MCF 10A (cell line): ENCODE data around the gene GRN. TPM values are rescaled to one million over a fixed set of nuclear protein-coding genes. Genes with fewer than 3 reads are reported as not detected.

Source experiments
- BruUV-seq: library from RNA; stranded (reverse); fragments of 400-500 nt; replicated peaks from 2 replicates; lab custom pipeline; 2021; lab: Mats Ljungman, UMichigan
- CTCF ChIA-PET: fragments of 300-600 bp; sonication (Branson Sonifier 250); formaldehyde crosslinking; extraction: SDS; loops from one replicate; lab custom pipeline; 2021; ENCODE audit warnings: antibody characterized with exemption, inconsistent platforms; lab: Yijun Ruan, JAX
- POLR2A ChIA-PET: fragments of 300-600, 350-650 bp; sonication (Branson Sonifier 250); formaldehyde crosslinking; extraction: SDS; loops from one replicate; lab custom pipeline; 2020; ENCODE audit warnings: antibody characterized with exemption, inconsistent platforms; lab: Yijun Ruan, JAX
- DNase-seq: peaks from one replicate; pipeline ENCODE4 v3.0.0-alpha.2; 2018; ENCODE audit not compliant: unreplicated experiment
- H3K27ac Mint-ChIP-seq: one replicate; pipeline ENCODE4 v1.8.0; 2022; ENCODE audit warnings: mild to moderate bottlenecking, low read depth, mixed read lengths; ENCODE audit not compliant: unreplicated experiment
- H3K27me3 Mint-ChIP-seq: one replicate; pipeline ENCODE4 v1.8.0; 2022; ENCODE audit warnings: mixed read lengths; ENCODE audit not compliant: insufficient read depth, unreplicated experiment
- H3K36me3 Mint-ChIP-seq: one replicate; pipeline ENCODE4 v1.8.0; 2022; ENCODE audit warnings: mild to moderate bottlenecking, moderate library complexity, mixed read lengths; ENCODE audit not compliant: insufficient read depth, unreplicated experiment
- H3K4me1 Mint-ChIP-seq: one replicate; pipeline ENCODE4 v1.8.0; 2022; ENCODE audit warnings: mixed read lengths; ENCODE audit not compliant: insufficient read depth, unreplicated experiment
- H3K4me3 Mint-ChIP-seq: one replicate; pipeline ENCODE4 v1.8.0; 2022; ENCODE audit warnings: mild to moderate bottlenecking, moderate library complexity, mixed read lengths; ENCODE audit not compliant: unreplicated experiment
- H3K9me3 Mint-ChIP-seq: one replicate; pipeline ENCODE4 v1.8.0; 2022; ENCODE audit warnings: mixed read lengths; ENCODE audit not compliant: unreplicated experiment
- intact Hi-C: fragments of 100-400 bp; cut with micrococcal nuclease; formaldehyde crosslinking; loops from 2 replicates; pipeline ENCODE4 v1.14.1; 2022
- total RNA-seq: library from RNA; stranded (reverse); gene quantifications from 2 replicates; pipeline ENCODE4 v1.2.3, GENCODE V29; 2022
- TF ChIP-seq, protein P1 (sequence below): fragments of 200-600 bp; IDR thresholded peaks from one replicate; pipeline ENCODE4 v1.8.0; 2022; ENCODE audit warnings: antibody characterized with exemption, mild to moderate bottlenecking; ENCODE audit not compliant: unreplicated experiment

The GRN gene
- total RNA-seq, 1 experiment from 2014 or later, result 143 TPM

DNA sequence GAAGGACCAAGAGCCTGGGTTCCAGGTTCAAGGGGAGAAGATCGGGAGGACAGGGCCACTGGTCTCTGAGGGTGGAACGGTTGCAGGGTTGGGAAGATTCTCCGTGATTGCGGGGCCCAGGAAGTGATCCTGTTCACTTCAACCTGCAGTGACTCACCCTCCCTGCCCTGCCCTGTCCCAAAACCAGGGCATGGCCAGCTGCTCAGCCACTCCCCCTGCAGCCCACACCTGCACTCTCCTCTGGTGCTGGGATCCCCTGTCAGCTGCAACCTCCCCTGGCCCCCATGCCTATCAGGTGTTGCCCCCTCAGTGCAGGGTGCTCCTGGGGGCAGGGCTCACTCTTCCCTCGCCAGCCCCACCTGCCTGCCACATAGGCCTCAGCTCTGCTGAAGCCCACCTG, 35.6 kb upstream of the GRN start:
- Mint-ChIP-seq H3K9me3 (no peaks in the 10 kb centered on the region), H3K4me1 (peaks cover 10% of the 10 kb centered on the region), H3K36me3 (no peaks in the 10 kb centered on the region), H3K27ac (no peak overlapping the region), H3K27me3 (peaks cover 15% of the 10 kb centered on the region), H3K4me3 (no peak overlapping the region)
- BruUV-seq, result no TSS peak
- intact Hi-C loops, result loop anchor here (5.0 kb wide), 1 partner anchor 72 kb away; no protein-coding TSS in a partner anchor
- DNase-seq, result peak; percentile 59
- ChIA-PET POLR2A (interaction anchor here (1.3 to 1.9 kb wide), 2 partner anchors 21 to 89 kb away, joined by 6 to 11 read pairs; partner anchors contain the start of gene UBTF), CTCF (interaction anchor here (0.6 to 1.4 kb wide), 6 partner anchors 12 to 106 kb away, joined by 3 to 4 read pairs (median 3); no protein-coding TSS in a partner anchor)
- TF ChIP-seq, protein P1, sequence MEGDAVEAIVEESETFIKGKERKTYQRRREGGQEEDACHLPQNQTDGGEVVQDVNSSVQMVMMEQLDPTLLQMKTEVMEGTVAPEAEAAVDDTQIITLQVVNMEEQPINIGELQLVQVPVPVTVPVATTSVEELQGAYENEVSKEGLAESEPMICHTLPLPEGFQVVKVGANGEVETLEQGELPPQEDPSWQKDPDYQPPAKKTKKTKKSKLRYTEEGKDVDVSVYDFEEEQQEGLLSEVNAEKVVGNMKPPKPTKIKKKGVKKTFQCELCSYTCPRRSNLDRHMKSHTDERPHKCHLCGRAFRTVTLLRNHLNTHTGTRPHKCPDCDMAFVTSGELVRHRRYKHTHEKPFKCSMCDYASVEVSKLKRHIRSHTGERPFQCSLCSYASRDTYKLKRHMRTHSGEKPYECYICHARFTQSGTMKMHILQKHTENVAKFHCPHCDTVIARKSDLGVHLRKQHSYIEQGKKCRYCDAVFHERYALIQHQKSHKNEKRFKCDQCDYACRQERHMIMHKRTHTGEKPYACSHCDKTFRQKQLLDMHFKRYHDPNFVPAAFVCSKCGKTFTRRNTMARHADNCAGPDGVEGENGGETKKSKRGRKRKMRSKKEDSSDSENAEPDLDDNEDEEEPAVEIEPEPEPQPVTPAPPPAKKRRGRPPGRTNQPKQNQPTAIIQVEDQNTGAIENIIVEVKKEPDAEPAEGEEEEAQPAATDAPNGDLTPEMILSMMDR, result no peak

DNA sequence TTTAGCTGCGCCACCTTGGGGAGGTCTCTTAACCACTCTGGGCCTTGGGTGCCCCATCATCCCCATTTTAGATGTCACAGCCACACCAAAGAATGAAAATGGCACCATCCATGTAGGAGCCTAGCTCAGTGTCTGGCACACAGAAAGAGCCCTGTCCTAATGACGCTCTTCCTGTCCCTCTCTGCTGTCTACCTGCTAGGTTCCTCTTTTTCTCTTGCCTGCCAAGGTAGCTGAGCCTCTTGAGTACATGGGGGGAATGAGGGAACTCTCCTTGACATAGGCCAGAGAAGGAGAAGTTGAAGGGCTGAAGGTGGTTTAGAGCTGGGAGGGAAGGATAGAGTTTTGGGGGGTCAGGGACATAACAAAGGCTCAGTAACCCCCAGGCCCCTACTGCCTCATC, 34.9 kb upstream of the GRN start:
- POLR2A ChIA-PET, result interaction anchor here (1.0 to 1.3 kb wide), 2 partner anchors 21 to 89 kb away, joined by 3 to 6 read pairs; no protein-coding TSS in a partner anchor
- Mint-ChIP-seq H3K36me3 (no peaks in the 10 kb centered on the region), H3K9me3 (no peaks in the 10 kb centered on the region), H3K27ac (no peak overlapping the region), H3K4me3 (no peak overlapping the region), H3K4me1 (peaks cover 10% of the 10 kb centered on the region), H3K27me3 (peaks cover 15% of the 10 kb centered on the region)
- TF ChIP-seq, protein P1, result no peak
- intact Hi-C loops, result no loop called here
- BruUV-seq, result no TSS peak
- CTCF ChIA-PET, result interaction anchor here (0.5 to 1.1 kb wide), 6 partner anchors 18 to 437 kb away, joined by 3 to 4 read pairs (median 3); no protein-coding TSS in a partner anchor
- DNase-seq, result no peak

DNA sequence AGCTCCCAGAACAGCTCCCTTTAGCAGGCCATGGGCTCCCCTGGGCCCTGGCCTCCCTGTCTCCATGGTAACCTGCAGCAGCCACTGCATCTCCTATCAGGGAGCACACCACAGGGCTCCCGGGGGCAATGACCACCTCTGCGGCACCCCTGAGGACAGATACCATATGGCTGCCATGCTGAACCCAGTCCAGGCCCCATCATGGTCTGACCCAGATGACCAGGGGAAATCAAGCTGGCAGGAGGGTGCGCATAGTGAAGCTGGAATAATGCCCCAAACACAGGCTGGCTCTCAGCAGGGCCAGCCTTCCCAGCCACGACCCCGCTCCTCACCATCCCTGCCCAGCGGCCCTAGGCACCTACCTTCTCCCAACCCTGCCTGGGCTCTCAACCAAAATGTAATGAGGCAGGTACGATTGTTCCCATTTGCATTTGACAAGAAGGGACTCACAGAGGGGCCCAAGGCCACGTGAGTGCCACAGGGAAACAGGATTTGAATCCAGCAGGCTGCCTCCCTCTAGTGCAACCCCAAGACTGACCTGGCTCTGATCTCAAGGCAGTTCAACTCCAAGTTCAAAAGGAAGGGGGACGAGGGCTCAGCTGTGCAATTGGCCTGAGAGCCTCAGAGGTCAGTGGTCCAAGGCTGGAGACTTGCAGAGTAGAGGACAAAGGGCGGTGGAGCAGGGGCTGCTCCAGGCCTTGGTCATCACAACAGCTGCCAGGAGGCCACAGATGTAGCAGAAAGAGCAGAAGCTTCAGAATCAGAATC, 34.3 kb upstream of the GRN start:
- Mint-ChIP-seq H3K4me1 (peaks cover 15% of the 10 kb centered on the region), H3K27ac (no peak overlapping the region)
- intact Hi-C loops, result no loop called here

More for the DNA sequence above, 34.3 kb upstream of the GRN start:
- no peak overlapping the region for H3K4me3 Mint-ChIP-seq
- TF ChIP-seq, protein P1, result no peak
- ChIA-PET CTCF (interaction anchor here (0.5 to 1.1 kb wide), 3 partner anchors 18 to 109 kb away, joined by 3 read pairs; no protein-coding TSS in a partner anchor), POLR2A (interaction anchor here (0.9 to 1.0 kb wide), 2 partner anchors 11 to 90 kb away, joined by 3 read pairs; no protein-coding TSS in a partner anchor)
- no peaks in the 10 kb centered on the region for H3K36me3 Mint-ChIP-seq
- BruUV-seq, result no TSS peak
- H3K27me3 Mint-ChIP-seq, result peaks cover 20% of the 10 kb centered on the region
- no peak for DNase-seq
- no peaks in the 10 kb centered on the region for H3K9me3 Mint-ChIP-seq
